Measurements from ENCODE around the gene NCOA6. TPM values are rescaled to one million over a fixed set of nuclear protein-coding genes. Genes with fewer than 3 reads are reported as not detected.

The NCOA6 gene
- polyA plus RNA-seq, 1 donor from 2014 or later, result 13.0 TPM

- Histone ChIP-seq H4K20me1 (ENCODE audit: insufficient read depth) (no peaks in the 10 kb centered on the region), H2AFZ (ENCODE audit: low read depth, low read length) (no peak overlapping the region), H3K27me3 (ENCODE audit: insufficient read depth, low read depth, low read length) (no peaks in the 10 kb centered on the region), H3K9me2 (ENCODE audit: insufficient read depth, low read length) (no peaks in the 10 kb centered on the region), H3F3A (ENCODE audit: insufficient read depth, low read length, poor library complexity, severe bottlenecking) (no peaks in the 10 kb centered on the region), H3K36me3 (ENCODE audit: insufficient read depth, low read length) (peaks cover 18% of the 10 kb centered on the region), H3K4me2 (ENCODE audit: low read length) (no peak overlapping the region), H3K79me2 (replicated peaks; ENCODE audit: insufficient read depth, low read length) (no peaks in the 10 kb centered on the region), H3K27ac (ENCODE audit: low read length) (no peak overlapping the region), H3K4me3 (ENCODE audit: low read length) (no peak overlapping the region), H3K9ac (ENCODE audit: low read length) (no peak overlapping the region), H3K9me3 (ENCODE audit: low read length) (no peaks in the 10 kb centered on the region)
- TF ChIP-seq POLR2AphosphoS5 (IDR thresholded peaks at IDR 0.05), result no peak
- no peak for TF ChIP-seq MXI1 (conservative IDR thresholded peaks at IDR 0.05; ENCODE audit: poor library complexity, severe bottlenecking)
- no peak for TF ChIP-seq SMC3 (conservative IDR thresholded peaks at IDR 0.05; ENCODE audit: poor library complexity)
- TF ChIP-seq RAD21 (conservative IDR thresholded peaks at IDR 0.05), result no peak
- no peak for TF ChIP-seq CTCF (IDR thresholded peaks at IDR 0.05; ENCODE audit: poor library complexity, severe bottlenecking)
- TF ChIP-seq TAF1 (IDR thresholded peaks at IDR 0.05; ENCODE audit: low read depth), result no peak
- TF ChIP-seq EP300 (conservative IDR thresholded peaks at IDR 0.05; ENCODE audit: poor library complexity, severe bottlenecking), result no peak
- TF ChIP-seq REST (IDR thresholded peaks at IDR 0.05; ENCODE audit: borderline replicate concordance), result no peak
Observed at GRCh38 chr20:34852298-34852697, 26.8 kb upstream of the NCOA6 start.

- no peaks in the 10 kb centered on the region for H3F3A ChIP-seq (ENCODE audit: insufficient read depth, low read length, poor library complexity, severe bottlenecking)
- no peak overlapping the region for H3K27ac ChIP-seq (ENCODE audit: low read length)
- no peak overlapping the region for H3K4me2 ChIP-seq (ENCODE audit: low read length)
- no peaks in the 10 kb centered on the region for H3K27me3 ChIP-seq (ENCODE audit: insufficient read depth, low read depth, low read length)
- H3K79me2 ChIP-seq (replicated peaks; ENCODE audit: insufficient read depth, low read length), result no peaks in the 10 kb centered on the region
- TF ChIP-seq SMC3 (conservative IDR thresholded peaks at IDR 0.05; ENCODE audit: poor library complexity) (no peak), RAD21 (conservative IDR thresholded peaks at IDR 0.05) (no peak), TAF1 (IDR thresholded peaks at IDR 0.05; ENCODE audit: low read depth) (no peak), REST (IDR thresholded peaks at IDR 0.05; ENCODE audit: borderline replicate concordance) (no peak), EZH2 (IDR thresholded peaks at IDR 0.05; ENCODE audit: borderline replicate concordance, insufficient read depth, low read length, poor library complexity, severe bottlenecking) (no peak), MXI1 (conservative IDR thresholded peaks at IDR 0.05; ENCODE audit: poor library complexity, severe bottlenecking) (no peak), EP300 (conservative IDR thresholded peaks at IDR 0.05; ENCODE audit: poor library complexity, severe bottlenecking) (no peak), POLR2AphosphoS5 (IDR thresholded peaks at IDR 0.05) (no peak), CTCF (IDR thresholded peaks at IDR 0.05; ENCODE audit: poor library complexity, severe bottlenecking) (no peak)
- H3K9ac ChIP-seq (ENCODE audit: low read length), result no peak overlapping the region
- no peak overlapping the region for H3K4me3 ChIP-seq (ENCODE audit: low read length)
- no peaks in the 10 kb centered on the region for H3K9me2 ChIP-seq (ENCODE audit: insufficient read depth, low read length)
- no peaks in the 10 kb centered on the region for H3K9me3 ChIP-seq (ENCODE audit: low read length)
- H3K36me3 ChIP-seq (ENCODE audit: insufficient read depth, low read length), result peaks cover 18% of the 10 kb centered on the region
- H2AFZ ChIP-seq (ENCODE audit: low read depth, low read length), result no peak overlapping the region
- H4K20me1 ChIP-seq (ENCODE audit: insufficient read depth), result no peaks in the 10 kb centered on the region
Observed at GRCh38 chr20:34850969-34851368, 25.5 kb upstream of the NCOA6 start.
